Gastrocnemius medialis (tissue), 4 donors: Measurements from ENCODE around the gene AXL. TPM values are rescaled to one million over a fixed set of nuclear protein-coding genes. Genes with fewer than 3 reads are reported as not detected.

Source experiments
- ATAC-seq, 2 donors: fragments of 150-250 bp; one replicate each; pipeline ENCODE4 v1.9.1; 2016
- DNase-seq, 2 donors: peaks; one replicate each; pipeline ENCODE4 v3.0.0-alpha.2; 2019
- H3K27ac ChIP-seq, 4 donors: fragments of 200-600 bp; sonication (generic); 1 replicate in 1 of 4; 2 replicates in 3 of 4; pipeline ENCODE4 v1.5.1; 2016 to 2018; ENCODE audit warnings: mild to moderate bottlenecking in 2 of 4, moderate library complexity in 1 of 4
- H3K27me3 ChIP-seq, 3 donors: fragments of 200-600 bp; sonication (generic) in 2 of 3; 1 replicate in 1 of 3; 2 replicates in 2 of 3; pipeline versions ENCODE4 v1.5.1 to v1.6.0; 2016 to 2019; ENCODE audit warnings: mild to moderate bottlenecking in 1 of 3, moderate library complexity in 1 of 3
- H3K36me3 ChIP-seq, 2 donors: fragments of 200-600 bp; sonication (generic) in 1 of 2; one replicate each; pipeline ENCODE4 v1.5.1; 2017 to 2018
- H3K4me1 ChIP-seq, 2 donors: fragments of 200-600 bp; sonication (generic) in 1 of 2; one replicate each; pipeline ENCODE4 v1.5.1; 2016 to 2017; ENCODE audit warnings: mild to moderate bottlenecking in 2 of 2
- H3K4me3 ChIP-seq, 4 donors: fragments of 200-600 bp; sonication (generic) in 3 of 4; 1 replicate in 1 of 4; 2 replicates in 3 of 4; pipeline ENCODE4 v1.5.1; 2016 to 2019; ENCODE audit warnings: mild to moderate bottlenecking in 2 of 4
- H3K9me3 ChIP-seq, 3 donors: fragments of 200-600 bp; sonication (generic) in 2 of 3; 1 replicate in 1 of 3; 2 replicates in 2 of 3; pipeline ENCODE4 v1.5.1; 2016 to 2019
- POLR2A ChIP-seq, 2 donors: fragments of 450-650 bp; IDR thresholded peaks; one replicate each; pipeline ENCODE4 v1.6.1; 2017; ENCODE audit warnings: antibody characterized with exemption in 2 of 2, mild to moderate bottlenecking in 2 of 2, moderate library complexity in 2 of 2
- in situ Hi-C, 4 donors: fragments of 200-750 bp; cut with MboI; loops; one replicate each; pipeline versions ENCODE4 v1.15.0 to v1.8.0; 2017; ENCODE audit warnings: low sequenced_read_pairs in 4 of 4
- intact Hi-C: fragments of 100-400 bp; cut with DNase I; formaldehyde crosslinking; loops from one replicate; pipeline ENCODE4 v1.15.1; 2023; ENCODE audit warnings: low total_unique reads
- total RNA-seq, 4 donors: library from RNA; depleted of rRNA; stranded (reverse); fragments of >200 nt; gene quantifications; one replicate each; pipeline versions ENCODE4 v1.1.0 to v1.2.3, GENCODE V29; 2016
- TF ChIP-seq, protein P1 (sequence below), 5 experiments: fragments of 450-650 bp in 3 of 5; fragments of 200-600 bp in 2 of 5; sonication (generic) in 2 of 5; IDR thresholded peaks in 4 of 5; conservative IDR thresholded peaks in 1 of 5; 1 replicate in 4 of 5; 2 replicates in 1 of 5; pipeline ENCODE4 v1.5.1; 2016 to 2019; ENCODE audit warnings: antibody characterized with exemption in 5 of 5, mild to moderate bottlenecking in 3 of 5, moderate library complexity in 3 of 5

The AXL gene
- total RNA-seq: 10 to 100 TPM; 17.4 to 49.2 (median 37.4) TPM

DNA sequence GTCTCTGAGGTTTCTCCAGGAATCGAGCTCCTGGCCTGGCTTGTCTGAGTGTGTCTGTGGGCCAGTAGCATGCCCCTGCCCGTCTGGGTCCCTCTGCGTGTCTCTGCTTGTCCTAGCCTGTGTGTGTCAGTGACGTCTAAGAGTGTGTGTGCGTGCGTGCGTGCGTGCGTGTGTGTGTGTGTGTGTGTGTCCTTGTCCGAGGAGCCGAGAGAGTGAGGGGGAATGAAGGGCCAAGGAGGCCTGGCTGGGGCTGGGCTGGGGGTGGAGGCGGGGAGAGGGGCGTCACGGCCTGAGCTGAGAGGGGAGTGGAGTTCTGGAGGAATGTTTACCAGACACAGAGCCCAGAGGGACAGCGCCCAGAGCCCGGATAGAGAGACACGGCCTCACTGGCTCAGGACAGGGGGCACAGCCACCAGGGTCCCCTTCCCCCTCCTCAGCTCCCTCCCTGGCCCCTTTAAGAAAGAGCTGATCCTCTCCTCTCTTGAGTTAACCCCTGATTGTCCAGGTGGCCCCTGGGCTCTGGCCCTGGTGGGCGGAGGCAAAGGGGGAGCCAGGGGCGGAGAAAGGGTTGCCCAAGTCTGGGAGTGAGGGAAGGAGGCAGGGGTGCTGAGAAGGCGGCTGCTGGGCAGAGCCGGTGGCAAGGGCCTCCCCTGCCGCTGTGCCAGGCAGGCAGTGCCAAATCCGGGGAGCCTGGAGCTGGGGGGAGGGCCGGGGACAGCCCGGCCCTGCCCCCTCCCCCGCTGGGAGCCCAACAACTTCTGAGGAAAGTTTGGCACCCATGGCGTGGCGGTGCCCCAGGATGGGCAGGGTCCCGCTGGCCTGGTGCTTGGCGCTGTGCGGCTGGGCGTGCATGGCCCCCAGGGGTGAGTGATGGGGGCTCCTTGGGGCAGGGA is at the start of gene AXL:
TSS of gene AXL (plus strand) at position 609 of the 893 bp plus-strand sequence. CDS start at position 779, 170 bp downstream.
- H3K27ac ChIP-seq: peak within 1 kb of the TSS; percentile 62 to 89 (median 86)
- H3K36me3 ChIP-seq: no peaks in the 10 kb centered on the region
- no peaks in the 10 kb centered on the region for H3K9me3 ChIP-seq
- ATAC-seq (peak; percentile 64 to 72), DNase-seq (peak; percentile 49 to 76)
- H3K4me3 ChIP-seq: peak within 1 kb of the TSS; percentile 52 to 66 (median 56)
- TF ChIP-seq, protein P1, sequence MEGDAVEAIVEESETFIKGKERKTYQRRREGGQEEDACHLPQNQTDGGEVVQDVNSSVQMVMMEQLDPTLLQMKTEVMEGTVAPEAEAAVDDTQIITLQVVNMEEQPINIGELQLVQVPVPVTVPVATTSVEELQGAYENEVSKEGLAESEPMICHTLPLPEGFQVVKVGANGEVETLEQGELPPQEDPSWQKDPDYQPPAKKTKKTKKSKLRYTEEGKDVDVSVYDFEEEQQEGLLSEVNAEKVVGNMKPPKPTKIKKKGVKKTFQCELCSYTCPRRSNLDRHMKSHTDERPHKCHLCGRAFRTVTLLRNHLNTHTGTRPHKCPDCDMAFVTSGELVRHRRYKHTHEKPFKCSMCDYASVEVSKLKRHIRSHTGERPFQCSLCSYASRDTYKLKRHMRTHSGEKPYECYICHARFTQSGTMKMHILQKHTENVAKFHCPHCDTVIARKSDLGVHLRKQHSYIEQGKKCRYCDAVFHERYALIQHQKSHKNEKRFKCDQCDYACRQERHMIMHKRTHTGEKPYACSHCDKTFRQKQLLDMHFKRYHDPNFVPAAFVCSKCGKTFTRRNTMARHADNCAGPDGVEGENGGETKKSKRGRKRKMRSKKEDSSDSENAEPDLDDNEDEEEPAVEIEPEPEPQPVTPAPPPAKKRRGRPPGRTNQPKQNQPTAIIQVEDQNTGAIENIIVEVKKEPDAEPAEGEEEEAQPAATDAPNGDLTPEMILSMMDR (IDR thresholded peaks at IDR 0.05 in 4 of 5, conservative IDR thresholded peaks at IDR 0.05 in 1 of 5): no peak
- peak; percentile 34 to 70 for TF ChIP-seq POLR2A (IDR thresholded peaks at IDR 0.05)
- in situ Hi-C loops: no loop called here
- intact Hi-C loops: no loop called here
- peaks cover 13 to 35% (median 19%) of the 10 kb centered on the region in 3 donors for H3K27me3 ChIP-seq
- no peaks in the 10 kb centered on the region for H3K4me1 ChIP-seq

DNA sequence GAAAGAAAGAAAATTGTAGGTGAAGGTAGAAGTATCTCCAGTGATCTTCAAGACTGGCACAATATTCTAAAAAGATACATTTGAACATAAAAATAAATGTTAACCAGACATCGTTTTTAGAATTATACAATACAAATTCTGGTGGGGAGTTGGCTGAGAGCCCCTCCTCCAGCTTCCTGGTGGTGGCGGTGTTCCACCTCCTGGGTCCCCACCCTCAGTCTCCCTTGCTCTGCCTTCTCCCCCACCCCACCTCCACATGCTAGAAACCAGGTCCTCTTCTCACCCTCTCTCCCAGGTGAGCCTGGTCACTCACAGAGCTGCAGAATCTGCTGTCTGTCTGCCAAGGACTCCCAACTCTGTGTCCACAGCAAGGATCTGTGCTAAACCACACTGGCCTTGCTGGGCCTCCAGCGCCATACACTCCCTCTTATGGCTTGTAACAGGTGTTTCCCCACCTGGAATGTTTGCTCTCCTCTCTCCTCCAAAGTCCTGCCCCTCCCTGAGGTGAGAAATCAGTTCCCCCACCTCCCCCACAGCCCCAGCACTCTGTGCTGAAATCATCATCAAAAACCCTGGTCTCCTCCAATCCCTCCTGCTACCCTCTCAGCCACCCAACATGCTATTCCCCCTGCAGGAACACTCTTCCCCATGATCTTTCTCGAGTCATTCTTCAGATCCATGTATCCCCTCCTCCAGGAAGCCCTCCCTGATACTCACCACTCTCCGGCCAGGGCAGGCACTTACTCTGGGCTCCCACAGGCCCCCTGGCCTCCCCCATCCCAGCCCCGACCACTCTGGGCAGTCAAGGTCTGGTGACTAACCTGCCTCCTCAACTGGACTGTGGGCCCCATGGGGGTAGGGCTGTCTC is 46.5 kb upstream of the AXL start:
- peaks cover 0 to 5% (median 1%) of the 10 kb centered on the region in 3 donors for H3K27me3 ChIP-seq
- TF ChIP-seq, protein P1 (IDR thresholded peaks at IDR 0.05 in 4 of 5, conservative IDR thresholded peaks at IDR 0.05 in 1 of 5): no peak
- TF ChIP-seq POLR2A (IDR thresholded peaks at IDR 0.05): no peak
- no peaks in the 10 kb centered on the region for H3K4me1 ChIP-seq
- in situ Hi-C loops: no loop called here
- intact Hi-C loops: no loop called here
- no peak for ATAC-seq
- DNase-seq: no peak
- no peaks in the 10 kb centered on the region for H3K9me3 ChIP-seq
- no peak overlapping the region for H3K27ac ChIP-seq
- H3K36me3 ChIP-seq: no peaks in the 10 kb centered on the region
- no peak overlapping the region for H3K4me3 ChIP-seq

DNA sequence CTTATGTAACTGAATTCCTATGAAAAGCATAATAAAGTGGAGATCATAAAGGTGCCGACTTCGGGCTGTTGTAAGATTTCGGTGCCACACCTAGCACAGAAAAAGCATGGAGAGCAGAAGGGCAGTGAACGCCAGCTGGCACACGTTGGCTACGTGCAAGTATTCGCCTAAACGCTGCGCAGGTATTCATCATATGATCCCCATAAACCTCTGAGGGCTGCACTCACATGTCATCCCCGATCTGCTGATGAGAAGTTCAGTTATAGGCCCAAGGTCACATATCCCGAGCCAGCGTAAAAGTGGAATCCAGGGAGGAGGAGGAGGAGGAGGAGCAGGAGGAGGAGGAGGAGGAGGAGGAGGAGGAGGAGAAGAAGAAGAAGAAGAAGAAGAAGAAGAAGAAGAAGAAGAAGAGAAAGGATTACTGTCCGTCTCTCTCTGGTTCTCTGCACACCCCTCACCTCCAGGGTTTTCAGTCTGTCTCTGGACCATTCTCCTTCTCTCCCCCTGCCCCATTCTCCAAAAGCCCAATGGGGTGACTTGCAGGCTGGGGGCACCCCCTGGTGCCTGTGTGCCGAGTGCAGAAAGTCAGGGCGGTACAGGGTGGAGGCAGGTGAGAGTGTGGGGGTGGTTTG is 44.6 kb upstream of the AXL start:
- Histone ChIP-seq H3K27me3 (peaks cover 0 to 5% (median 0%) of the 10 kb centered on the region in 3 donors), H3K4me1 (no peaks in the 10 kb centered on the region)
- no peak for TF ChIP-seq POLR2A (IDR thresholded peaks at IDR 0.05)
- TF ChIP-seq, protein P1 (IDR thresholded peaks at IDR 0.05 in 4 of 5, conservative IDR thresholded peaks at IDR 0.05 in 1 of 5): no peak

More for the DNA sequence above, 44.6 kb upstream of the AXL start:
- no peaks in the 10 kb centered on the region for H3K9me3 ChIP-seq
- H3K36me3 ChIP-seq: no peaks in the 10 kb centered on the region
- no peak overlapping the region for H3K4me3 ChIP-seq
- in situ Hi-C loops (no loop called here), intact Hi-C loops (no loop called here)
- DNase-seq (no peak), ATAC-seq (no peak)
- no peak overlapping the region for H3K27ac ChIP-seq
